Skin of body (tissue), 2 donors: Measurements from ENCODE around the gene NTSR1. TPM values are rescaled to one million over a fixed set of nuclear protein-coding genes. Genes with fewer than 3 reads are reported as not detected.

ENCODE experiments used
- DNase-seq: peaks from one replicate; lab custom pipeline; 2025; lab: John Stamatoyannopoulos, UW
- total RNA-seq: library from RNA; depleted of rRNA; stranded (reverse); fragments of >200 nt; gene quantifications from one replicate; pipeline ENCODE4 v1.2.3, GENCODE V29; 2014

NTSR1 gene
- total RNA-seq, 1 donor from 2014 or later = 0.10 TPM

DNA sequence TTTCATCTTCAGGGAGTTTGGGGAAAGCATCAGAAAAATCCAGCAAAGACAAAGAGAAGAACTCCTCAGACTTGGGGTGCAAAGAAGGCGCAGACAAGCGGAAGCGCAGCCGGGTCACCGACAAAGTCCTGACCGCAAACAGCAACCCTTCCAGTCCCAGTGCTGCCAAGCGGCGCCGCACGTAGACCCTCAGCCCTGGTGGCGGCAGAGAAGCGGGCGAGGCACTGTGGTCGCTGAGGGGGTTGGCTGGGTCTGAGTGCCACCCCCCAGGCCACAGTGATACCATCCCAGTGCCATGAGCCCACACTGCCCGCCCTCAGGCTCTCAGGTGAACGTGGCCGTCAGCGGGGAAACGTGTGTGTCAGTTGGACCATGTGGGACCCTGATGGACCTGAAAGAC lies 90.8 kb downstream of the NTSR1 start:
- DNase-seq = no peak

DNA sequence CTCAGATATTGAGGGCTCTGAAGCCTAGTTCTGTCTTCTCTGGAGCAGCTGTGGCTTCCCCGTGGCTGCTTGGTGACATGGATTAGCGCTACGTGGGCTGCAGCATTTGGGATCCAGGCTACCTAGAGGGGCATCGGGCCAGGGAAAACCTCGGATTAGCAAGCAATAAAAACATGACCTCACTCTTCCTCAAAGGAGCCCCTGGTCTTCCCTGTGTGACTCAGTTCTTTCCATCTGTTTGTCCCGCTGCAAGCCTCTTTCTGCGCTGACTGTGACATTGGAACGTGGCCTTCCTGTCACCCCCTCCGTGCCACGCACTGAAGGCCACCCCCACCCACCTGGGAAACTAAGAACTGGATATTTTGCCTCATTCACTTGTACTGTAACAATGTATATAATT lies 91.2 kb downstream of the NTSR1 start:
- no peak for DNase-seq

DNA sequence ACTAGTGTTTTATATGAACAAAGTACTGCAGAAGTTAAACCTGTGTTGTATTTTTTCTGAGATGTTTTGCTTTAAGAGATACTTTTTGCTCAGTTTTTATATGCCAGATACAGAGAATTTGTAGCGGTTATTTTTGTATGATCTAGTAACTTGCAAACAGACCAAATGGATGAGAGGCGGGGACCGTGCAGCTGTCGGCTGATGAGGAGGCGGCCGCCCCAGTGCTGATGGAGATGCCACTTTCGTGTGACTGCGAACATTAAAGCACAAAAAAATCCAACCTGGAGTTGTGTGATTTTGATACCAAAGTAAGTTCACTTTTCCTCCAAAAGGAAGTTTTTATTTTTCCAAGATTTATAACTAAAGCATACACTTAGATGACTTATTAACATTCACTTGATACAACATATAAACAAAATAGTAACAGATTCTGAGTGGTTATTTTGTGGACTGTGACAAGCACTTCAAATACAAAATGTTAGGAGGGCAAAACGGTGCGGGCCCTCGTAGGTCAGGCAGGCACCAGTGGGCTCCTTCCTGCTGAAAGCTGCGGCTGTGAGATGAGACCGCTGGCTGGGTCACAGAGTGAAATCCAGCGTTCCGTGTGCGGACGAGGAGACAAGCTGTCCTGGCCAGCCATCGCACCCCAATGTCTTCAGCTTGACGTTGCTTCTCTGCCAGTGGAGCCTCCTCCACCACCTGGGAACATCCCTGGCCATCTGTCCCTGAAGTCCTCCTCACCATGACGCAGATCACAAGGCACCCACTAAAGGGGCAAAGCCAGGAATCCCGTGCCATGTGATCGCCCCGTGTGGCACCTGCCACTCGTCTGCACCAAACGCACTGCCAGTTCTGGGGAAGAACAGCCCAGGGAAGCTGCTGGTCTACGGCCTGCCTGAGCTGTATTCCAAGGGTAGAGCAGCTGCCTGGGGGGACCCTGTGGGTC lies 92.0 kb downstream of the NTSR1 start:
- DNase-seq = no peak

DNA sequence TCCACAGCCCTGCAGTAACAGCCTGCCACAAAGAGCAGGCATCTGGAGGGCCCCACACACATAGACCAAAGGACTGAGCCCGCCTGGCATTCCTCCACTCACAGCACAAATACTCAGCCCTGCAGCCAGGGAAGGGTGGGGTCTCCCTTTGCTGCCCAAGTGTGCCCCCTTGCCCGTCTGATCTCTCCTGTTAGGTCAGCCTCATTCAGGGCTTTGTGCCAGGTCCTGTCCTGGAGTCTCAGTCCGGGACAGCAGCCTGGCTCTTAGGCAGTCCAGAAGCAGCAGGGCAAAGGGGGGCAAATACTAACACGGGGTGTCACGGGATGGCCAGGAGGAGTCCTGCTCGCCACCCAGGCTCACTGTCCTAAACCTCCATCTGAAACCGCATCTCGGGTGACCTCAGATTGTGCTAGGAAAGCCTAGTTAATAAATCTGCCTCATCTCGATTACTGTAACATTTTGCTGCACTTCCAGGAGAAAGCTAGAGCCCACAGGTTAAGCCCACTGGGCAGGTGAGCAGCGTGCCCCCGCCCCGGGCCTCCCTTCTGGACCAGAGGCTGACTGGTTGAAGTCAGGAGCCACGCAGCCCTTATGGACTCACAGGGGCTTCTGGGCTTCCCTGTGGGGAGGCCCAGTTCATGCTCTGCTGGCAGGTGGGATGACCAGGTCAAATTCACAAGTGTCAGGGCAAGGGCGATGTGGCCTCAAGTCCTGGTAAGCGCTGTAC lies 92.8 kb downstream of the NTSR1 start:
- DNase-seq = no peak

DNA sequence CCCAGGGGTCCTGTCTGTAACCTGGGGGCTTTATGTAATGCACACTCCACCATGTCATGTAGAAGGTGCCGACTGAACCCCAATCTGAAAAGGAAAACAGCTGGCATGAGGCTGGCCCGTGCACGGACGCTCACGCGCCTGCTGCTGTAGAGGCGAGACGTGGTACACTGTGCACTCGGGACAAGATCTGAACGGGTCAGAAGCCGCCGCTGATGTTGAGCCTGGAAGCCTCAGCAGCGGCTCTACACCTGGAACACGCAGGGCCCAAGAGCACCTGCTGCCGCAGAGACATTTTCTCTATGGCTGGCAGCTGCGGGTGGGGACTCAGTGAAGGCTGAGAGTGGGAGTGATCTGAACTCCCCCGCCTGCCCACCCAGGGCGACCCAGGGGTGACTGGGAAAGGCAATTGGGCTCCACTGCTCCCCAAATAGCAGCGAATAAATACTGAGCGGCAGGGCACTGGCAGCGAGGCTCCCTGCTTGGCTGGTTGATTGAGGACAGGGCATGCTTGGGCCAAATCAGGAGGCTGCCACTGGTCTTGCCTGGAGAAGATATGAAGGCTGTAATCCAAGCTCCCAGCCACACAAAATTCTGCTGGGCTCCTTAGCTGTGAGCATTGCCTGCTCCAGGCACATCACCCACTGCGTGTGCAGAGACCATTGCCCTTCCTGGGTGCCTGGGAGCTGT lies 93.5 kb downstream of the NTSR1 start:
- DNase-seq = no peak

DNA sequence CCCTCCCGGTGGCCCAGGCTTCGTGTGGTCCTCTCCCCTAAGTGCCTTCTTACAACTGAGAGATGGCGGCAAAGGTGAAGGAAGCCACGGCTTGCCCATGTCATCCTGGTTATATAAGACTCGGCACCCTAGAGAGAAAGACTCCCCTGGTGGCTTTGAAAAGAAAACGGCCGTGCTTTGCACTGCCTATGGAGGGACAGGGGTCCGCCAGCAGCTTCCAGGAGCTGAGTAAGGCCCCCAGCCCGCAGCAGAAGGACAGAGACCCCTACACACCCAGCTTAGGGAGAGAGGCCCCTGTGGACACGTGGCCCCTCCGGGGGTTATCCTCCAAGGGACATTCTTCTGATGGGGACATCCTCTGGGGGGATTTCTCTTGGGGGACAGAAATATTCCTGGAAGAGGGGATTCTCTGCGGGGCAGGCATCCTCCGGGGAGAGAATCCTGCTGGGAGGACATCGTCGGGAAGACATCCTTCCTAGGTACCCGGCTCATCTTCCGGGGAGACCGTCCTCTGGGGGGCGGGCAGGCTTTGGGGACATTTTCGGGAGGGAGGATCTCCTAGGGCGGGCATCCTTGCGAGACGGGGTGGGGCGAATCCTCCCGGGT lies 95.5 kb downstream of the NTSR1 start:
- no peak for DNase-seq

DNA sequence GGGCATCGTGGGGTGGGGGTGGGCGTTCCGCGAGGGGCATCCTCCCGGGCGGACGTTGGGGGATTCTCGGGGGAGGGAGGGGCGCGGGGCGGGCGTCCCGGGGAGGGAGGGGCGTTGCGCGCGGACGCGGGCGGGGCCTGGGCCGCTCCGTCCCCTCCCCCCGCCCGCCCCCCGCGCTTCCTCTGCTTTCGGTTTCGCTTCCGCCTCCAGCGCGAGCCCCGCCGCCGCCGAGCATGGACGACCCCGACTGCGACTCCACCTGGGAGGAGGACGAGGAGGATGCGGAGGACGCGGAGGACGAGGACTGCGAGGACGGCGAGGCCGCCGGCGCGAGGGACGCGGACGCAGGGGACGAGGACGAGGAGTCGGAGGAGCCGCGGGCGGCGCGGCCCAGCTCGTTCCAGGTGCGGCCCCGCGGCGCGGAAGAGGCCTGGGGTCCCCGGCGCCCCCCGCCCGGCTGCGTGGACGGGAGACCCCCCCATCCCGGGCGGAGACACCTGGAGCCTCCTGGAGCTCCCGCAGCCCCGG lies 96.1 kb downstream of the NTSR1 start, which contains the start of gene OGFR:
Gene OGFR (plus strand): TSS at position 209 of the 528 bp plus-strand sequence. CDS start 25 bp downstream, at position 234.
- DNase-seq = peak; percentile 43

DNA sequence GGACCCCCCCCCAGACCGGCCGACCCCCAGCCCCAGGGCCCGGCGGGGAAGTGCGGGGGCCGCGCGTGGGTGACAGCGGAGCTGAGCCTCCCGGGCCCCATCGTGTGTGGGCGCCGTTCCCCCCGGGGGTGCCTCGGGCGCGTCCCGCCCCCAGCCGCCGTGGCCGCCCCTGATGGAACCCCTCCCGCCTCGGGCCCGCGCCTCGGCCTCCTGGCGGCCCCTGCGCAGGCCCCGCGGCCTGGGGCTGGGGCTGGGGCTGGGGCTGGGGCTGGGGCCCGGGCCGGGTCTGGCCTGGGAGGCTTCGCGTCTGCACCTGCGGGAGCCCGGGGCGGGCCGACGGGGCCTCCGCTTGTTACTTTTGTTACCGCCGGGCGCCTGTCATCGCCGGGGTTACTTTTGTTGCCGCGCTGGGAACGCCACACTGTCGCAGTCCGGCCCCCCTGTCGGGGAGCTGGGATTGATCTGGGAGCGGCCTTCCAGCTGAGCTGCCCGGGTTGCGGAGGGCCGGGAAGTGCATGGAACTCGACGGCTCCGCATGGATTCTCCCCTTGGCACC lies 96.6 kb downstream of the NTSR1 start:
- DNase-seq = no peak

DNA sequence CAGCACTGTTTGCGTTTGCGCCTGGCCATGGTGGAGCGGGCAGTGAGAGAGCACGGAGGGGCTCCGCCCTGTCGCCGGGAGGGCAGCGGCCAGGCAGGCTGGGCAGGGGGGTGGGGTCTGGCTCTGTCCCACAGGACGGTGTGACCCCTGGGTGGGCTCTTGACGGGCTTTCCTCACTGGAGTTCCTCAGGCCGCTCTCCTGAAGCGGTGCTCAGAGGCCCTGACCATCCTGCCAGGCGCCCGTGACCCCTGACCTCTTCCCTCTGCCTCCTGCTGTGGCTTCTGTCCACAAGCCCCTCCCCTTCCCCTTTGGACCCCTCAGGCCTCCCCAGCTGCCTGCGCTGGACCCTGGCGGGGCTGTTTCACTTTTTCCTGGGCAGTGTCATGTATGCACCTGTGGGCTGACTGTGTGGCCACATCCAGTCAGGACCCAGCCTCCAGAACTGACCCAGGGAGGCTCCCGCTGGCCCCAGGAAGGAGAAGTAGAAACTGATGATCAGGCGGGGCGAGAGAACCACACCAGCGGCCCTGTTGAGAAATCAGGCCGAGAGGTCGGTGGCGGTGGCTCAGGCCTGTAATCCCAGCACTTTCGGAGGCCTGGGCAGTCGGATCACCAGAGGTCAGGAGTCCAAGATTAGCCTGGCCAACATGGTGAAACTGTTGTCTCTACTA lies 97.2 kb downstream of the NTSR1 start:
- DNase-seq = no peak

DNA sequence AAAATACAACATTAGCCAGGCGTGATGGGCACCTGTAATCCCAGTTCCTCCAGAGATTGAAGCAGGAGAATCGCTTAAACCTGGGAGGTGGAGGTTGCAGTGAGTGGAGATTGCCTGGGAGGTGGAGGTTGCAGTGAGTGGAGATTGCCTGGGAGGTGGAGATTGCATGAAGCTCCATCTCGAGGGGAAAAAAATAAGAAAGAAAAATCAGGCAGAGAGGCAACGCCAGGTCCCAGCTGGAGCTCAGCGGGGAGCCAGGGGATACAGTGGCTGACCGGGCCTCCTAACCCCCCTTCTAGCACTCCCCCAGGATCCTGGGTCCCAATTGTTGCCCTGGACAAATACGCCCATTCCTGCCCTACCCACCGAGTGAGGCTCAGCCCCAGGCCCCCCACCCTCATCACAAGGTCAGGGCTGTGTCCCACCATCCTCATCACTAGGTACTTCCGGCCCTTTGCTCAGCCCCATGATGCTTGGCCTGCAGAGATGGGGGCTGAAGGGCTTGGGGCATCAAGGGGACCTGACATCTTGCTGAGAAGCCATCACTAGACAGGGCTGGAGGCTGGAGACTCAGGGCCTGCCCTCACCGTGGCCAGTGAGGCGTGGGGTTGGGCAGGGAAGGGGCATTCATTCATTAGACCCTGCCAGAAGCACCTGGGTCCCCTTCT lies 97.9 kb downstream of the NTSR1 start:
- no peak for DNase-seq

DNA sequence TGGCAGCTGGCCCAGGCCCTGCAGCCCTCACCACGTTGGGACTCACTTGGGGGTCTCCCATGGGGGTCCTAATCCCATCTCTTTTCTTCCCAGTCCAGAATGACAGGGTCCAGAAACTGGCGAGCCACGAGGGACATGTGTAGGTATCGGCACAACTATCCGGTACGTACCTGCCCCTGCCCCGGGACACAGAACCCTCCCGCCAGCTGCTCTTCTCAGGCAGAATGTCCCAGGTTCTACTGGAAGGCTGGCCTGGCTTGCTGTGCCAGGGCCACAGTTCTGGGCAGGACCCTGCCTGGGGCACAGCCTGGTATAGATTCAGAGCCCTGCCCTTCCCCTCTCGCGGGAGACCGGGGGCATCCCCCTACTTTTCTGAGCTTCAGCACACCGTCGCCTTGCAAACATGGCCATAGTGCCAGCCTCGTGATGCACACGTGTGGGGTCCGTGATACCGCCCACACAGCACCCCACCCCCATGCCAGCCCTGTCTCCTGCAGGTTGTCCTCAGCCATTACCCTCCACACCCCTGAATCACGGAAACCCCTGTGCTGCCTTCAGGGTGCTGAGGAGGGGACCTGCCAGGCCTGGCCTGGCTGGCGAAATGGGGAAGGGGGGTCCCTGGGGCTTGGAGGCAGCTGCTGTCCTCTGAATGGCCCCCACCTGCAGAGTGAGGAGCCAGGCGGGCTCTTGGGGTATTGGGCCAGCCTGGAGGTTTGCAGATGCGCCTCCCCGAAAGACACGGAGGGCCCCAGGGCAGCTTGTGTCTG lies 99.0 kb downstream of the NTSR1 start:
- no peak for DNase-seq

DNA sequence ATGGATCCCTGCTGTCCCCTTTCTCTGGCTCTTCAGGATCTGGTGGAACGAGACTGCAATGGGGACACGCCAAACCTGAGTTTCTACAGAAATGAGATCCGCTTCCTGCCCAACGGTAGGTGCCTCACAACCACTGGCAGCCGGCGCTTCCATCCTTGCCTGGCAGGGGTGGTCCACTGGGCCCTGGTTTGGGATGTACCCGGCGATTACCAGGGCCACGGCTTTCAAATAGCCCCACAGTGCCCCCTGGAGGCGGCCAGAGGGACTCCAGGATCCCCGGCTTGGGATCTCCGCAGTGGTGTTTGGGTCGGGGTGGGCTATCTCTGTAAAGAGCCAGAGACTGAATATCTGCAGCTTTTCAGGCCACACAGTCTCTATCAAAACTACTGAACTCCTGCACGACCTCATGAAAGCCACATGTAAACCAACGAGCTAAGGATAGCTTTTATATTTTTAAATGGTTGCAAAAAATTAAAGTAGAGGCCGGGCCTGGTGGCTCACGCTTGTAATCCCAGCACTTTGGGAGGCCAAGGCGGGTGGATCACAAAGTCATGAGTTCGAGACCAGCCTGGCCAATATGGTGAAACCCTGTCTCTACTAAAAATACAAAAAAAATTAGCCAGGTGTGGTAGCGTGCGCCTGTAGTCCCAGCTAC lies 99.7 kb downstream of the NTSR1 start:
- DNase-seq = peak; percentile 13

DNA sequence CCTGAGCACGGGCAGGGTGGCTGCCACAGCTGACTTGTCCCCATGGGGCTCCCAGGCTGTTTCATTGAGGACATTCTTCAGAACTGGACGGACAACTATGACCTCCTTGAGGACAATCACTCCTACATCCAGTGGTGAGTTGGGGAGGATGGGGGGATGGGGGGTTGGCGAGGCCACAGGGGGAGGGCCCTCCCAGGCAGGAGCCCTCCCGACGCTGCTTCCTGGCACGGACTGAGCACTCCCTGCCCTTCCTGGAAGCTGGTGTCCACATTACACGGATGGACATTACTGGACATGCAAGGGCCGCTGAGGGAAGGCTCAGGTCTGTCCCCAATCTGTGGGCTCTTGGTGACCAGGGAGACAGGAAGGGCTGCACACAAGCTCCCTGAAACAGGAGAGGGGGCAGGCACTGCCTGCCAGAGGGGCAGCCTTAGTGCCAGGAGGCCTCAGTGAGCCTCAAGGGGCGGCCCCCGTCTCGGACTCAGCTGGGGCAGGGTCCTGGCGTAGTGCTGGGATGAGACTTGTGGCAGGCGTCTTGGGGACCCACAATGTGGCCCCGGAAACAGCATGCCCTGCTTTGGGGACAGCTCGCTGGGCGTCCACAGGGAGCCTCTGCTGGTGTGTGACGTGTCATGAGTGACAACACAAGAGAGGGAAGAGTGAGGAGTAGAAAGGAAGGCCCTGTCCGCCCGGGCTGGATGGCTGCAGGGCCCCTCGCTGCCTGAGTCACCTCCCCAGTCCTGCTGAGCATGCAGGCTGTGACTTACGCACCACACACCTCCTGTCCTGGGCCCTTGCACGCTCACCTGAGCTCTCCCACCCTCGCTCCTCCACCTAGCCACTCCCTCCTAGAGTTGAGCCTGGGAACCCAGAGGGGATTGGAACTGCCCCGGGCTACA lies 101.1 kb downstream of the NTSR1 start:
- DNase-seq = no peak

DNA sequence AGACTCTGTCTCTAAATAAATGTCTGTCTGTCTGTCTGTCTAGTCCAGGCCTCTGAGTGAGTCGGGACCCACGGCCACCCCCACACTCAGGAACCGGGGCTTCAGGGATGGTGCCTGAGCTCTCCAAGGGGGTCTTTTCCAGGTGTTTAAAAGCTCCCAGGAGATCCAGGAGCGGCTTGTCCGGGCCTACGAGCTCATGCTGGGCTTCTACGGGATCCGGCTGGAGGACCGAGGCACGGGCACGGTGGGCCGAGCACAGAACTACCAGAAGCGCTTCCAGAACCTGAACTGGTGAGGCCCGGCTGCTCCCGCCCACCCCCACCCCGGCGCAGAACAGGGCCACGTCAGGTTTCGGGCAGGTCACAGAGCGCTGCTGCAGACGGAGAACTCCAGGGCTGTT lies 102.7 kb downstream of the NTSR1 start:
- DNase-seq = no peak

DNA sequence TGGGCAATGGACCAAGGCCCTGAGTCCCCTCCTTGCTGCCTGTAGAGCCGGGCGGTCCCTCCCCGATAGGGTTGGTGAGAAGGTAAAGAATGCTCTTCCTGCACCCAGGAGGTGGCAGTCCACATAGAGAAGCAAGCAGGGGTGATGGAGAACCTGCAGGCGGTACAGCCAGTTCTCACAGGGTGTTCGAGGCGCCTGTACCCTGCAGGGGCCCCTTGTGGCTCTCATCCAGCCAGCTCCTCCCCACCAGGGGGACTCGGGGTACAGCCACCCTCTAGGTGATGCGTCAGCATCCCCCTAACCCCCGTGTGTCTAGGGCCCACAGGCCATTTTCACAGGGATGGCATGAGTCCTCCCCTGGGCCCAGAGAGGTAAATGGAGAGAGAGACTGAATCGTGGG lies 103.1 kb downstream of the NTSR1 start:
- DNase-seq = no peak
